Immature natural killer cell (primary cell): Measurements from ENCODE around the gene CABP2. TPM values are rescaled to one million over a fixed set of nuclear protein-coding genes. Genes with fewer than 3 reads are reported as not detected.
A peak's percentile ranks its signal among the peaks of the same experiment; 100 is the strongest.
"Not testable (repeated sequence)": the region's sequence is repeated elsewhere in the genome, so short reads cannot be mapped to it uniquely, and the experiment has no call there.

Source experiments
- DNase-seq, 3 donors: peaks; one replicate each; pipeline ENCODE4 v3.0.0; 2022; ENCODE audit warnings: mixed read lengths in 1 of 3
- H3K27ac Mint-ChIP-seq, 6 donors: one replicate each; pipeline ENCODE4 v1.8.0; 2020; ENCODE audit warnings: mixed read lengths in 6 of 6, mild to moderate bottlenecking in 5 of 6, inconsistent platforms in 4 of 6, moderate library complexity in 3 of 6
- H3K27me3 Mint-ChIP-seq, 3 donors: one replicate each; pipeline ENCODE4 v1.8.0; 2020 to 2021; ENCODE audit warnings: low read depth in 3 of 3, mild to moderate bottlenecking in 3 of 3, mixed read lengths in 3 of 3, moderate library complexity in 3 of 3, inconsistent platforms in 1 of 3
- H3K36me3 Mint-ChIP-seq, 3 donors: one replicate each; pipeline ENCODE4 v1.8.0; 2020; ENCODE audit warnings: mixed read lengths in 3 of 3, inconsistent platforms in 2 of 3, mild to moderate bottlenecking in 2 of 3
- H3K4me1 Mint-ChIP-seq, 2 donors: one replicate each; pipeline ENCODE4 v1.8.0; 2020; ENCODE audit warnings: inconsistent platforms in 2 of 2, mild to moderate bottlenecking in 2 of 2, mixed read lengths in 2 of 2, moderate library complexity in 1 of 2
- H3K4me3 Mint-ChIP-seq, 5 donors: one replicate each; pipeline ENCODE4 v1.8.0; 2020; ENCODE audit warnings: mild to moderate bottlenecking in 5 of 5, mixed read lengths in 5 of 5, inconsistent platforms in 3 of 5, moderate library complexity in 3 of 5
- H3K9me3 Mint-ChIP-seq, 6 donors: one replicate each; pipeline ENCODE4 v1.8.0; 2020; ENCODE audit warnings: mild to moderate bottlenecking in 6 of 6, mixed read lengths in 6 of 6, inconsistent platforms in 4 of 6, moderate library complexity in 3 of 6
- polyA plus RNA-seq, 3 donors: library from polyadenylated mRNA; unstranded; fragments of 300-500 nt; fragmentation: Illumina TruSeq; gene quantifications; one replicate each; pipeline ENCODE4 v1.2.3, GENCODE V29; 2021

CABP2 gene
- polyA plus RNA-seq, 3 donors from 2014 or later = not detected

DNA sequence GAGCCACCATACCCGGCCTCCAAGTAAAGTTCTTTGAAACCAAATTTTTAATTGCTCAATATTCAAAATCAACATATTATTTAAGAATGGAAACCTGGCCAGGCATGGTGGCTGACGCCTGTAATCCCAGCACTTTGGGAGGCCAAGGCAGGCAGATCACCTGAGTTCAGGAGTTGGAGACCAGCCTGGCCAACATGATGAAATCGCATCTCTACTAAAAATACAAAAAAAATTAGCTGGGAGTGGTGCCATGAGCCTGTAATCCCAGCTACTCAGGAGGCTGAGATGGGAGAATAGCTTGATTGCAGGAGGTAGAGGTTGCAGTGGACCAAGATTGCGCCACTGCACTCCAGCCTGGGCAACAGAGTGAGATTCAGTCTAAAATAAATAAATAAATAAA, 24.9 kb upstream of the CABP2 start:
- not testable (repeated sequence) for DNase-seq, H3K27ac Mint-ChIP-seq, H3K4me1 Mint-ChIP-seq, H3K9me3 Mint-ChIP-seq, H3K36me3 Mint-ChIP-seq, H3K27me3 Mint-ChIP-seq, H3K4me3 Mint-ChIP-seq

DNA sequence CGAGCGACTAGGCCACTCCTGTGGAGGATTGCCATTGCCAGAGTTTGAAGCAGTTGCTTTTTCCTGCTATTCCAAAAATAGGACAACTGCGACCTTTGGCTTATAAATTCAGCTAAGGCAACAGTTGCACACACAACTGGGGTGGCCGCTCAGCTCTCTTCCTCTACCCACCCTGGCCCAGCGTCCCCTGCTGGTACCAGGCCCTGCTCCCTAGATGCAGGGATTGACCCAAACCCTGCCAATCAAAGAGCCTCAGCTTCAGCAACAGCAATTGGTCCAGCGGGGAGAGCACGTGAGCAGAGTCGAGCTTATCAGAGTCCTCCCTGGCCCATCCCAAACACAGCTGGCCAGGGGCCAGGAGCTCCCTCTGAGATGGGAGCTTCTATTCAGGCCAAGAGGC, 22.0 kb upstream of the CABP2 start:
- H3K36me3 Mint-ChIP-seq = no peaks in the 10 kb centered on the region
- no peak overlapping the region for H3K27ac Mint-ChIP-seq
- H3K4me1 Mint-ChIP-seq = no peaks in the 10 kb centered on the region
- H3K27me3 Mint-ChIP-seq = peaks cover 2 to 6% (median 4%) of the 10 kb centered on the region in 3 donors
- H3K4me3 Mint-ChIP-seq = no peak overlapping the region
- DNase-seq = no peak
- no peaks in the 10 kb centered on the region for H3K9me3 Mint-ChIP-seq

DNA sequence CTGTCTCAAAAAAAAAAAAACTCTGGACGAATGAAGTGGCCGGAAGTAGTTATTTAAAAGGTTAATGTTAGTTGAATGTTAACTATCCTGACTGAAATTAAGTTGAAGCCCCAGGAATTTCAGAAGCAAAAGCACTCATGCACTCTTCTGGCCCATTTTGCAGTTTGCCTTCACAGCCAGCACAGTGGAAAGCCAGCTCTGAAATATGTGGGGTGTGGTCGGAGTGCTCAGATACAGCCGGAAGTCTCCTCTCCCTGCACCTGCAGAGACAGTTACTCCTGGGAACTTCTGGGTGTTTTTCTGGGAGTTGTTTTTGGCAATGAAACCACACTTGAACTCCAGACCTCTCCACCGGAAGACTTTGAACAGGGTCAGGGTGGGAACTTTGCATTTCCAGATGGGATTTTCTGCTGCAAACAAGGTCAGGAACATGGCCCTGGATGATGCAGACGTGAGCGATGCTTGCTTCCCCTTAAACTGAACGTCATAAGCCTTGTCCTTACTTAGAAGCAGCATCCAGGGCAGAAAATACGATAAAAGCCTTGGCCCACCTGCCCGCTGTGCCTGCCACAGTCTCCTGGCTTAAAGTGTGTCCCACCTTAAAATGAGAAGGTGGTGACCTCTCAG, 21.5 kb upstream of the CABP2 start:
- H3K27ac Mint-ChIP-seq = no peak overlapping the region
- no peaks in the 10 kb centered on the region for H3K9me3 Mint-ChIP-seq

DNA sequence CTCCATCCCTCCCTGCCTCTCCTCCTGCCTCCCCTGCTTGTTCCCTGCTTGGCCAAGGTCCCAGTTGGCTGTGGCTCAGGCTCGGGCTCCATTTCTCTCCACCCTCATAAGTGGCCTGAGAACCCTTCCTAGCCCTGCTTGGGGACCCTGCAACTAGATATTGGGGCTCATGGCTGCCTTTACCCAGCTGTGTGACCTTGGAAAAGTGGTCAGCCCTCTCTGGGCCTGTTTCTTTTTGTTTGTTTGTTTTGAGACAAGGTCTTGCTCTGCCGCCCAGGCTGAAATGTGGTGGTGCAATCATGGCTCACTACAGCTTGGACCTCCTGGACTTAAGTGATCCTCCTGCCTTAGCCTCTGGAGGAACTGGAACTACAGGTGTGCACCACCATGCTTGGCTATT, 20.3 kb upstream of the CABP2 start:
- Mint-ChIP-seq H3K36me3 (no peaks in the 10 kb centered on the region), H3K27me3 (peaks cover 0 to 6% (median 4%) of the 10 kb centered on the region in 3 donors), H3K4me3 (no peak overlapping the region), H3K27ac (no peak overlapping the region), H3K9me3 (no peaks in the 10 kb centered on the region), H3K4me1 (no peaks in the 10 kb centered on the region)
- no peak for DNase-seq

More for the DNA sequence above, 21.5 kb upstream of the CABP2 start:
- Mint-ChIP-seq H3K4me3 (no peak overlapping the region), H3K36me3 (no peaks in the 10 kb centered on the region), H3K27me3 (peaks cover 0 to 6% (median 4%) of the 10 kb centered on the region in 3 donors), H3K4me1 (no peaks in the 10 kb centered on the region)
- no peak for DNase-seq

DNA sequence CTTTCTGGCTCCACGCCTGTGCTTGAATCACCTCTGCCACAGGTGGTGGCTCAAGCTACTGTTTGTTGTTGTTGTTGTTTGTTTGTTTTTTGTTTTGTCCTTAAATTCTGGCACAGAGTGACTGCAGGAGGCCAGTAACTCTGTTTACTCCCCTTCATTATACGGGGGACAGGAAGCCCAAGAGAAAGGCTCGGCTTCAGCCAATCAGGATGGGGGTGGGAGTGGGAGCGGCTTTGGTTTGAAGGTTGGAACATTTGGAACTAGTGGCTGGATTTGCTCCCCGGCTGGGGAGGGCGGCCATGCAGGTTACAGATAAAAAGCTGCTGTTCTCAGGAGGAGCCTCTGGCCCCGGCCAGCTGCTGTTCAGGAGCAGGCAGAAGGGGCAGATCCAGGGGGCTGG, 19.7 kb upstream of the CABP2 start:
- no peak overlapping the region for H3K4me3 Mint-ChIP-seq
- H3K27me3 Mint-ChIP-seq = peaks cover 0 to 6% (median 4%) of the 10 kb centered on the region in 3 donors
- no peak overlapping the region for H3K27ac Mint-ChIP-seq
- DNase-seq = no peak
- H3K36me3 Mint-ChIP-seq = no peaks in the 10 kb centered on the region
- H3K9me3 Mint-ChIP-seq = no peaks in the 10 kb centered on the region
- no peaks in the 10 kb centered on the region for H3K4me1 Mint-ChIP-seq

DNA sequence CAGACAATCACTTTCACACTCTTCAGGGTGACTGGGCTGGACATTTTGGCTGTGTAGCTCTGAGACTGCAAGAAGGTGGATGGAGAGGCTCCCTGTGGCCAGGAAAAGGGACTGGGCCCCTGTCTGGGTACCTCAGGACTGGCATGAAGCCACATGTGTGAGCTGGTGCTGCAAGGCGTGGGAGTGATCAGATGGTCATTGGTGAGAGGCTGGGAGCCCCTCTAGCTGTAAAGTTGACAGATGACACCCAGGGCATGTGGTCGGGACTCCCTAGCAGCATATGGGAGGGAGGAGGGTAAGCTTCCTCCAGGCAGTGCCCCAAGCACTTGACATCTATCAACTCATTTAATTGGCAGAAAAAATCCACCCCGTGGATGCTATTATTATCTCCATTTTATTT, 18.9 kb upstream of the CABP2 start:
- no peaks in the 10 kb centered on the region for H3K36me3 Mint-ChIP-seq
- no peak overlapping the region for H3K4me3 Mint-ChIP-seq
- peaks cover 0 to 6% (median 4%) of the 10 kb centered on the region in 3 donors for H3K27me3 Mint-ChIP-seq
- H3K9me3 Mint-ChIP-seq = no peaks in the 10 kb centered on the region
- H3K27ac Mint-ChIP-seq = no peak overlapping the region
- H3K4me1 Mint-ChIP-seq = no peaks in the 10 kb centered on the region
- DNase-seq = no peak

DNA sequence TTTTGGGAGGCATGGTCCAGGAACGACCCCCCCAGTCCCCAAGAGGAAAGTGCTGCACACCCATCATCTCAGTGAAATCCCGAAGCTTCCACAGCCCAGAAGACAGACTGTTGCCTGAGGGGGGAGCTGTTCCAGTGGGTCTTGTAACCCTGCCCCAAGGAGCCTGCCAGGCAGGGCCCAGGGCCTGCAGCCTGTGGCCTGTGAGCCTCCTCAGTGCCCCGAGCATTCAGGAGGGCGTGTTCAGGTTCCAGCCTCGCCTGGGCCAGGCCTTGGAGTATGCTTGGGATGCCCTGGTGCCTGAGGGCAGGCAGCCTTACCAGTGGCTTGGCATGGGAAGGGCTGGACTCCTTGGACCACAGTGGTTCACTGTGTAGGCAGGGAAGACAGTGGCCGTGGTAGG, 18.0 kb upstream of the CABP2 start:
- Mint-ChIP-seq H3K4me3 (no peak overlapping the region), H3K27ac (peak overlapping the region in 1 of 6 donors; percentile 34), H3K36me3 (no peaks in the 10 kb centered on the region), H3K9me3 (no peaks in the 10 kb centered on the region), H3K27me3 (peaks cover 0 to 5% (median 2%) of the 10 kb centered on the region in 3 donors), H3K4me1 (no peaks in the 10 kb centered on the region)
- DNase-seq = no peak

DNA sequence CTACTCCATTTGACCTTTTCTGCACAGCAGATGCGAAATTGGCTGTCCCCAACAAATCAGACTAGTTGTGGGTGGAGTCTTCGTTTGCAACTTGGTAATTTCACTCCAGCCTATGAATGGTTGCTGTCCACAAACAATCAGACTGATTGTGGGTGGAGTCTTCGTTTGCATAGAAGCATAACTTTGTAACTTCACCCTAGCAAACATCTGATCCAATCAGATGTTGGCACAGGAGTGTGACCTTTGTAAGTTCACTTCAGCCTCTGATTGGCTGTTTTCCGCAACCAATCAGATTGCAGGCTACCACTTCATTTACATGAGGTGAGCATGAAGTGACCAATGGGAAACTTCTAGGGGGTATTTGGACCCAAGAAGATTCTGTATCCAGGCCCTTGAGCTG, 16.3 kb upstream of the CABP2 start:
- peaks cover 0 to 2% (median 1%) of the 10 kb centered on the region in 6 donors for H3K9me3 Mint-ChIP-seq
- H3K4me1 Mint-ChIP-seq = no peaks in the 10 kb centered on the region
- H3K27ac Mint-ChIP-seq = no peak overlapping the region
- peaks cover 2 to 3% (median 2%) of the 10 kb centered on the region in 3 donors for H3K27me3 Mint-ChIP-seq
- no peak for DNase-seq
- no peaks in the 10 kb centered on the region for H3K36me3 Mint-ChIP-seq
- no peak overlapping the region for H3K4me3 Mint-ChIP-seq

DNA sequence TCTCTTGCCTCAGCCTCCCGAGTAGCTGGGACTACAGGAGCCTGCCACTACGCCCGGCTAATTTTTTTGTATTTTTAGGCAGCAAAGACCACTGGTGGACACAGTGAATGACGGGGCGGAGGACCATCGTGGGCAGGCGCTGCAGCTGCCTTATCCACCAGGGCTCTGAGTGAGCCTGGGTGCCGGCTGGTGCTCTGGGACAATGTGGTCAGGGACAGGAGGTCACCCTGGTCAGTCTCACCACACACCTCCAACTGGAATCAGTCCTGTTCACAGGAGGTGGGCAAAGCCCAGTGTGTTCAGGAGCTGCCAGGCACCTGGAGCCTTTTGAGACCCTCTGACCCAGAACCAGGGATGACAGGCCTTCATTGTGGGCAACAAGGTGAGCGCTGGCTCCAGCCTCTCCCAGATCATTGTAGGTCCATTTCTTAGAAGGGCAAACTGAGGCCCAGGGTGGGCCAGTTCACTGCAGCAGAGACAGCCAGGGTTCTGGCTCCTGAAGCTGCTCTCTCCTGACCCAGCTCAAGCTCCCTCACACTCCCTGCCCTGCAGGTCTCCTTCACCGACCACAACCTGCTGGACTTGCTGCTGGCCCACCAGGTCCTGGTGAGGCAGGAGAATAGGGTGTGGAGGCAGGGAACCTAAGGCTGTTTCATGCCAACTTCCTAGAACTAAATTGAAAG, 15.7 kb upstream of the CABP2 start:
- H3K27ac Mint-ChIP-seq = no peak overlapping the region

DNA sequence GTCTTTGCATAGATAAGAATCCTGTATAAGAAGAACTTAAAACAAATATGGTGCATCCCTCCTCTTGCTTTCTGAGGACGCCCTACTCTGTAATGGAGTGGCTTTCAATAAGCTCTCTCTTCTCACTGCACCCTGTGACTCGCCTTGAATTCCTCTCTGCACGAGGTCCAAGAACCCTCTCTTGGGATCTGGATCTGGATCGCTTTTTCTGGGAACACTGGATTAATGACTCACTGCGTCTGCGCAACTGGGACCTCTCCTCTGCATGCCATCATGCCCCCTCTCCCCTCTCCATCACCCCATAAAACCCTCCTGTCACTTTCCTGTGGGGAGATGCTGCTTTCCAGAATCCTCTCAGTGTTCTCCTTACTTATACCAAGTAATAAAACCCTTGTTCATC, 15.1 kb upstream of the CABP2 start:
- peak overlapping the region in 1 of 6 donors; percentile 35 for H3K27ac Mint-ChIP-seq
- H3K9me3 Mint-ChIP-seq = peaks cover 0 to 12% (median 7%) of the 10 kb centered on the region in 6 donors
- no peak overlapping the region for H3K4me3 Mint-ChIP-seq
- H3K27me3 Mint-ChIP-seq = peaks cover 2 to 6% (median 3%) of the 10 kb centered on the region in 3 donors
- H3K36me3 Mint-ChIP-seq = peaks cover 0 to 3% (median 0%) of the 10 kb centered on the region in 3 donors
- no peaks in the 10 kb centered on the region for H3K4me1 Mint-ChIP-seq
- DNase-seq = no peak

More for the DNA sequence above, 15.7 kb upstream of the CABP2 start:
- no peak overlapping the region for H3K4me3 Mint-ChIP-seq
- no peak for DNase-seq
- peaks cover 2 to 4% (median 3%) of the 10 kb centered on the region in 3 donors for H3K27me3 Mint-ChIP-seq
- H3K36me3 Mint-ChIP-seq = no peaks in the 10 kb centered on the region
- H3K4me1 Mint-ChIP-seq = no peaks in the 10 kb centered on the region
- peaks cover 0 to 8% (median 4%) of the 10 kb centered on the region in 6 donors for H3K9me3 Mint-ChIP-seq

DNA sequence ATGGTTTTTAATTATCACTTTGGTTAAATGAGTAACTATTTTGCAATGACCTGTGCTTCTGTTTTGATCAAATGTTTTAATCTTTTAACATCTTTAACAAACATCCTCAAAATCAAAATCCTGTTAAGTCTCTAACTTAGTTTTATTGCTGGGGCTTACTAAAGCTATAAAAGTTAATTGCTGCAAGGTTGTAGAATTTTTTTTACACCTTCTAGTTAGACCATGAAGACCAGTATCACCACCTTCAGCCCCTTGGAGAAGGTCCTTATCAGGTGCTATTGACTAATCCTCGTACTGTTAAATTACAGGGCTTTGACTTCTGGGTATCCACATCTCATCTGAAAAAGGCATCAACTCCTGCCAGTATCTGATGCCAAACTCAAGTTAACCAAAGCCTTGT, 12.3 kb upstream of the CABP2 start:
- Mint-ChIP-seq H3K4me3 (no peak overlapping the region), H3K9me3 (peaks cover 0 to 12% (median 7%) of the 10 kb centered on the region in 6 donors), H3K36me3 (peaks cover 0 to 3% (median 0%) of the 10 kb centered on the region in 3 donors), H3K4me1 (no peaks in the 10 kb centered on the region), H3K27ac (no peak overlapping the region), H3K27me3 (peaks cover 2 to 6% (median 3%) of the 10 kb centered on the region in 3 donors)
- DNase-seq = no peak

DNA sequence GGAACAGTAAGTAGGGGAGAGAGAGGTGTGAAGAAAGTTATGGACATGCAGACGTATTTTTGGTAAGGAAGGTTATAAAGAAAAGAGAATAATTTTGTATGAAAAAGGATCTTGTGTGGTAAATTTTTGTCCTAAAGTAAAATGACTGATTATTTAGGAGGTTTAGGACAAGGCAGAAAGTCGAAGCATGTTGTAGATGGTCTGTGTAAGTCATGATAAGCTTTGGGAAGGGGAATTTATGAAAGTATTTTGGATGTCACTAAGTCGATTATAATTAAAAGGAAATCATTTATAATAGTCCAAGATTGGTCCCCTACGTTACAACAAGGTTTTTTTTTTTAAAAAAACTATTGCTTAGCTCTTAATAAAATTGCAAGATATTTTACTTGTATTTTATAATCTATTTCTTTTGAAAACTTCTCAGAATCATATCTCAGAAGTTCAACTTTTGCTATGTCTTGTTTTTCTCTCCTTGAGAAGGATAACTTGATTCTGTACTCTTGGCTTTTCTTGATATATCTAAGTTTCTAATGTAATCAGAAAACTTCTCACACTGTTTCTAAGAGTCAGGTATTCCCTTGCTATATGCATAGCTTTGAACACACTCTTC, 10.9 kb upstream of the CABP2 start:
- Mint-ChIP-seq H3K4me1 (no peaks in the 10 kb centered on the region), H3K4me3 (no peak overlapping the region), H3K27me3 (peaks cover 2 to 9% (median 4%) of the 10 kb centered on the region in 3 donors), H3K27ac (no peak overlapping the region), H3K36me3 (peaks cover 0 to 3% (median 0%) of the 10 kb centered on the region in 3 donors), H3K9me3 (peaks cover 0 to 12% (median 7%) of the 10 kb centered on the region in 6 donors)
- no peak for DNase-seq

DNA sequence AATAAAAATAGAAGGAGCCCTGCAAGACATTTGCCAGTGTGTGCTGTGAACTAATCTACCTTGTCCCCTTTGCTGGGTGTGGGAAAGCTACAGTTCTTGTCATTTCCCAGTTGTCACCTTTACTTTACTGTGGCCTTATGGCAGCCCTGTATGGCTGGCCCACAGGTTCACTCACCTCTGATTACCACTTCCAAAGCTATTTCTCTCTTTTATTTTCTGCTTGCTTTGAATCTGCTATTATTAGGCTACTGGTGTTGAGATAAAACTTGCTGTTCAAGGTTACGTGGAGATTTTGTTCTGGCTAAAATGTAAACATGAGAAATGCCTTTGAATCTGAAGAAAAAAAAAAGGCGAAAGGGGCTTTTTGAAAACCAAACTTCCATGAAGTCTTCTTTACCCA, 9.6 kb upstream of the CABP2 start:
- H3K9me3 Mint-ChIP-seq = peaks cover 0 to 12% (median 7%) of the 10 kb centered on the region in 6 donors
- peaks cover 2 to 9% (median 7%) of the 10 kb centered on the region in 3 donors for H3K27me3 Mint-ChIP-seq
- peaks cover 0 to 3% (median 0%) of the 10 kb centered on the region in 3 donors for H3K36me3 Mint-ChIP-seq
- H3K4me3 Mint-ChIP-seq = no peak overlapping the region
- no peak for DNase-seq
- H3K4me1 Mint-ChIP-seq = no peaks in the 10 kb centered on the region
- no peak overlapping the region for H3K27ac Mint-ChIP-seq

DNA sequence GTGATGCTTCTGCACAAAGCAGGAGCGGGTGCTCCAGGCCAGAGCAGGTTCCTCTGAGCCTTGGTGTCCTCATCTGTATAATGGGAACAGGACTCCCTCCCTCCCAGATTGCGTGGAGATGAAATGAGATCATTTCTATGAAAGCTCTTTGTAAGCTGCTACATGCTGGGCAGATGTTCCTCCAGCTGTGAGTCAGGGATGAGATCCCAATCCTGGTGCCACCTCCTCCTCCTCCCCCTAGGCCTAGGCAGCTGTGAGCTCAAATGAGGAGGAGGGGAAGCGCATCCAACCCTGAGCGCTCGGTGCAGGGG, 7.0 kb upstream of the CABP2 start:
- peaks cover 0 to 12% (median 7%) of the 10 kb centered on the region in 6 donors for H3K9me3 Mint-ChIP-seq
- no peak overlapping the region for H3K27ac Mint-ChIP-seq
- peaks cover 2 to 9% (median 7%) of the 10 kb centered on the region in 3 donors for H3K27me3 Mint-ChIP-seq
- H3K4me1 Mint-ChIP-seq = no peaks in the 10 kb centered on the region
- no peak for DNase-seq
- H3K4me3 Mint-ChIP-seq = no peak overlapping the region
- H3K36me3 Mint-ChIP-seq = peaks cover 0 to 5% (median 3%) of the 10 kb centered on the region in 3 donors
